ENCODE measurements around the gene ATP9B. TPM values are rescaled to one million over a fixed set of nuclear protein-coding genes. Genes with fewer than 3 reads are reported as not detected.

Gene ATP9B
- total and polyA plus RNA-seq, 4 donors = 7.1 to 31.4 (median 15.5) TPM

DNA sequence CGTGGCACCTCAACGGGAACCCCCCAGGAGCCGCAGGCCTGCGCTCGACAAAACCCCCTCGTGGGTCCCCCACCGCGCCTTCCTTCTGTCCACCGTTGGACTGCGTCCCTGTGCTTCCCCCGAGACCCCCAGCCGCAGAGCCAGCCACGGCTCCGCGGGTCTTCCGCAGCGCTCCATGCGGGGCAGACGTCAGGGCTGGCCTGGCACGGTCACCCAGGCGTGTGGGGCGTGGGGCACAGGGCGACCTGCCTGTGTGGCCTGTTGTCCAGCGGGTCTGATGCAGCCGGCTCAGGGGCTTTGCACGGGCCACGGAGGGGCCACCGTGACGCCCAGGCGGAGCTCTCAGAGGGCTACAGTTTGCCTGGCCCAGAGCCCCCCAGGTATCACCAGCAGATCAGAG, 337.5 kb downstream of the ATP9B start:
- H3K27me3 ChIP-seq (ENCODE audit: control insufficient read depth in 4 of 4, insufficient read depth in 4 of 4, low read length in 3 of 4) = no peaks in the 10 kb centered on the region
- DNase-seq (ENCODE audit: low spot score) = no peak
- H3K4me1 ChIP-seq (ENCODE audit: control insufficient read depth in 4 of 4, insufficient read depth in 4 of 4, low read length in 3 of 4) = peaks cover 0 to 4% (median 2%) of the 10 kb centered on the region in 4 donors
- H3K27ac ChIP-seq (ENCODE audit: low read depth in 1 of 2, low read length in 2 of 2) = peak overlapping the region in 1 of 2 donors; percentile 62
- TF ChIP-seq, protein P1, sequence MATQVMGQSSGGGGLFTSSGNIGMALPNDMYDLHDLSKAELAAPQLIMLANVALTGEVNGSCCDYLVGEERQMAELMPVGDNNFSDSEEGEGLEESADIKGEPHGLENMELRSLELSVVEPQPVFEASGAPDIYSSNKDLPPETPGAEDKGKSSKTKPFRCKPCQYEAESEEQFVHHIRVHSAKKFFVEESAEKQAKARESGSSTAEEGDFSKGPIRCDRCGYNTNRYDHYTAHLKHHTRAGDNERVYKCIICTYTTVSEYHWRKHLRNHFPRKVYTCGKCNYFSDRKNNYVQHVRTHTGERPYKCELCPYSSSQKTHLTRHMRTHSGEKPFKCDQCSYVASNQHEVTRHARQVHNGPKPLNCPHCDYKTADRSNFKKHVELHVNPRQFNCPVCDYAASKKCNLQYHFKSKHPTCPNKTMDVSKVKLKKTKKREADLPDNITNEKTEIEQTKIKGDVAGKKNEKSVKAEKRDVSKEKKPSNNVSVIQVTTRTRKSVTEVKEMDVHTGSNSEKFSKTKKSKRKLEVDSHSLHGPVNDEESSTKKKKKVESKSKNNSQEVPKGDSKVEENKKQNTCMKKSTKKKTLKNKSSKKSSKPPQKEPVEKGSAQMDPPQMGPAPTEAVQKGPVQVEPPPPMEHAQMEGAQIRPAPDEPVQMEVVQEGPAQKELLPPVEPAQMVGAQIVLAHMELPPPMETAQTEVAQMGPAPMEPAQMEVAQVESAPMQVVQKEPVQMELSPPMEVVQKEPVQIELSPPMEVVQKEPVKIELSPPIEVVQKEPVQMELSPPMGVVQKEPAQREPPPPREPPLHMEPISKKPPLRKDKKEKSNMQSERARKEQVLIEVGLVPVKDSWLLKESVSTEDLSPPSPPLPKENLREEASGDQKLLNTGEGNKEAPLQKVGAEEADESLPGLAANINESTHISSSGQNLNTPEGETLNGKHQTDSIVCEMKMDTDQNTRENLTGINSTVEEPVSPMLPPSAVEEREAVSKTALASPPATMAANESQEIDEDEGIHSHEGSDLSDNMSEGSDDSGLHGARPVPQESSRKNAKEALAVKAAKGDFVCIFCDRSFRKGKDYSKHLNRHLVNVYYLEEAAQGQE (IDR thresholded peaks at IDR 0.05) = no peak
- TF ChIP-seq, protein P2, sequence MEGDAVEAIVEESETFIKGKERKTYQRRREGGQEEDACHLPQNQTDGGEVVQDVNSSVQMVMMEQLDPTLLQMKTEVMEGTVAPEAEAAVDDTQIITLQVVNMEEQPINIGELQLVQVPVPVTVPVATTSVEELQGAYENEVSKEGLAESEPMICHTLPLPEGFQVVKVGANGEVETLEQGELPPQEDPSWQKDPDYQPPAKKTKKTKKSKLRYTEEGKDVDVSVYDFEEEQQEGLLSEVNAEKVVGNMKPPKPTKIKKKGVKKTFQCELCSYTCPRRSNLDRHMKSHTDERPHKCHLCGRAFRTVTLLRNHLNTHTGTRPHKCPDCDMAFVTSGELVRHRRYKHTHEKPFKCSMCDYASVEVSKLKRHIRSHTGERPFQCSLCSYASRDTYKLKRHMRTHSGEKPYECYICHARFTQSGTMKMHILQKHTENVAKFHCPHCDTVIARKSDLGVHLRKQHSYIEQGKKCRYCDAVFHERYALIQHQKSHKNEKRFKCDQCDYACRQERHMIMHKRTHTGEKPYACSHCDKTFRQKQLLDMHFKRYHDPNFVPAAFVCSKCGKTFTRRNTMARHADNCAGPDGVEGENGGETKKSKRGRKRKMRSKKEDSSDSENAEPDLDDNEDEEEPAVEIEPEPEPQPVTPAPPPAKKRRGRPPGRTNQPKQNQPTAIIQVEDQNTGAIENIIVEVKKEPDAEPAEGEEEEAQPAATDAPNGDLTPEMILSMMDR (IDR thresholded peaks at IDR 0.05; ENCODE audit: low read depth, low read length, missing input control) = no peak
- TF ChIP-seq FOXA2 (IDR thresholded peaks at IDR 0.05) (no peak), NR2F2 (IDR thresholded peaks at IDR 0.05) (no peak), RXRA (IDR thresholded peaks at IDR 0.05) (no peak), SP1 (IDR thresholded peaks at IDR 0.05) (no peak), HNF4A (conservative IDR thresholded peaks at IDR 0.05) (no peak), EGR1 (IDR thresholded peaks at IDR 0.05; ENCODE audit: low read depth in 2 of 2) (no peak), HNF4G (IDR thresholded peaks at IDR 0.05) (no peak), FOXA1 (IDR thresholded peaks at IDR 0.05) (no peak), YY1 (IDR thresholded peaks at IDR 0.05) (no peak), GABPA (IDR thresholded peaks at IDR 0.05 in 1 of 2, conservative IDR thresholded peaks at IDR 0.05 in 1 of 2) (no peak)
- TF ChIP-seq, protein P3, sequence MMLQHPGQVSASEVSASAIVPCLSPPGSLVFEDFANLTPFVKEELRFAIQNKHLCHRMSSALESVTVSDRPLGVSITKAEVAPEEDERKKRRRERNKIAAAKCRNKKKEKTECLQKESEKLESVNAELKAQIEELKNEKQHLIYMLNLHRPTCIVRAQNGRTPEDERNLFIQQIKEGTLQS (IDR thresholded peaks at IDR 0.05) = no peak
- TF ChIP-seq, protein P4, sequence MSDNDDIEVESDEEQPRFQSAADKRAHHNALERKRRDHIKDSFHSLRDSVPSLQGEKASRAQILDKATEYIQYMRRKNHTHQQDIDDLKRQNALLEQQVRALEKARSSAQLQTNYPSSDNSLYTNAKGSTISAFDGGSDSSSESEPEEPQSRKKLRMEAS (IDR thresholded peaks at IDR 0.05) = no peak
- no peaks in the 10 kb centered on the region for H3K9me3 ChIP-seq (ENCODE audit: control insufficient read depth in 4 of 4, low read length in 3 of 4)
- no peaks in the 10 kb centered on the region for H3K36me3 ChIP-seq (ENCODE audit: control insufficient read depth in 4 of 4, insufficient read depth in 3 of 4, low read depth in 1 of 4, low read length in 3 of 4)
- no peak overlapping the region for H3K4me3 ChIP-seq (ENCODE audit: low read depth in 1 of 3, low read length in 3 of 3)
- 96% methylated on average over 30 of the region's 30 CpGs for WGBS
- no peak overlapping the region for H3K9ac ChIP-seq (ENCODE audit: low read depth in 1 of 2, low read length in 2 of 2)

DNA sequence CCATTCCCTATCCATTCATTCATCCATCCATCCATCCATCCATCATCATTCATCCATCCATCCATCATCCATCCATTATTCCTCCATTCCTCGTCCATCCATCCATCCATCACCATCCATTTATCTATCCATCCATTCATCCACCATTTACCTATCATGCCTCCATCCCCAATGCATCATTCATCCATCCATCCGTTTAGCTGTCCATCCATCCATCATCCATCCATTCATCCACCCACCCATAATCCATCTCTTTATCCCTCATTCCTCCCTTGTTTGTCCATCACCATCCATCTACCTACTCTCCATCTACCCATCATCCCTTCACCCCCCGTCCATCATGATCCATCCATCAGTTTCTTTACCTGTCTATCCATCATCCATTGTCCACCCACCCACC, 340.1 kb downstream of the ATP9B start:
- no peaks in the 10 kb centered on the region for H3K9me3 ChIP-seq (ENCODE audit: control insufficient read depth in 4 of 4, low read length in 3 of 4)
- DNase-seq (ENCODE audit: low spot score) = no peak
- peaks cover 0 to 6% (median 0%) of the 10 kb centered on the region in 4 donors for H3K36me3 ChIP-seq (ENCODE audit: control insufficient read depth in 4 of 4, insufficient read depth in 3 of 4, low read depth in 1 of 4, low read length in 3 of 4)
- H3K9ac ChIP-seq (ENCODE audit: low read depth in 1 of 2, low read length in 2 of 2) = no peak overlapping the region
- no peaks in the 10 kb centered on the region for H3K27me3 ChIP-seq (ENCODE audit: control insufficient read depth in 4 of 4, insufficient read depth in 4 of 4, low read length in 3 of 4)
- H3K4me1 ChIP-seq (ENCODE audit: control insufficient read depth in 4 of 4, insufficient read depth in 4 of 4, low read length in 3 of 4) = peaks cover 0 to 3% (median 0%) of the 10 kb centered on the region in 4 donors
- no peak overlapping the region for H3K27ac ChIP-seq (ENCODE audit: low read depth in 1 of 2, low read length in 2 of 2)
- no peak overlapping the region for H3K4me3 ChIP-seq (ENCODE audit: low read depth in 1 of 3, low read length in 3 of 3)
- WGBS = 88% methylated on average over 3 of the region's 3 CpGs
- TF ChIP-seq RAD21 (IDR thresholded peaks at IDR 0.05) (no peak), EGR1 (IDR thresholded peaks at IDR 0.05; ENCODE audit: low read depth in 2 of 2) (no peak), GABPA (IDR thresholded peaks at IDR 0.05 in 1 of 2, conservative IDR thresholded peaks at IDR 0.05 in 1 of 2) (no peak), NR2F2 (IDR thresholded peaks at IDR 0.05) (no peak), FOXA1 (IDR thresholded peaks at IDR 0.05) (no peak), SP1 (IDR thresholded peaks at IDR 0.05) (no peak), YY1 (IDR thresholded peaks at IDR 0.05) (no peak), RXRA (IDR thresholded peaks at IDR 0.05) (no peak), FOXA2 (IDR thresholded peaks at IDR 0.05) (no peak), HNF4A (conservative IDR thresholded peaks at IDR 0.05) (no peak), TAF1 (conservative IDR thresholded peaks at IDR 0.05) (no peak), JUND (IDR thresholded peaks at IDR 0.05) (no peak)
- TF ChIP-seq, protein P2 (IDR thresholded peaks at IDR 0.05; ENCODE audit: low read depth, low read length, missing input control) = no peak
- TF ChIP-seq, protein P4 (IDR thresholded peaks at IDR 0.05) = no peak
- TF ChIP-seq, protein P3 (IDR thresholded peaks at IDR 0.05) = no peak
- TF ChIP-seq, protein P5, sequence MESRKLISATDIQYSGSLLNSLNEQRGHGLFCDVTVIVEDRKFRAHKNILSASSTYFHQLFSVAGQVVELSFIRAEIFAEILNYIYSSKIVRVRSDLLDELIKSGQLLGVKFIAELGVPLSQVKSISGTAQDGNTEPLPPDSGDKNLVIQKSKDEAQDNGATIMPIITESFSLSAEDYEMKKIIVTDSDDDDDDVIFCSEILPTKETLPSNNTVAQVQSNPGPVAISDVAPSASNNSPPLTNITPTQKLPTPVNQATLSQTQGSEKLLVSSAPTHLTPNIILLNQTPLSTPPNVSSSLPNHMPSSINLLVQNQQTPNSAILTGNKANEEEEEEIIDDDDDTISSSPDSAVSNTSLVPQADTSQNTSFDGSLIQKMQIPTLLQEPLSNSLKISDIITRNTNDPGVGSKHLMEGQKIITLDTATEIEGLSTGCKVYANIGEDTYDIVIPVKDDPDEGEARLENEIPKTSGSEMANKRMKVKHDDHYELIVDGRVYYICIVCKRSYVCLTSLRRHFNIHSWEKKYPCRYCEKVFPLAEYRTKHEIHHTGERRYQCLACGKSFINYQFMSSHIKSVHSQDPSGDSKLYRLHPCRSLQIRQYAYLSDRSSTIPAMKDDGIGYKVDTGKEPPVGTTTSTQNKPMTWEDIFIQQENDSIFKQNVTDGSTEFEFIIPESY (IDR thresholded peaks at IDR 0.05) = no peak

Data from liver (tissue), 9 donors.